Astrocyte (in vitro differentiated cells and primary cell): ENCODE data around the gene SDK1. TPM values are rescaled to one million over a fixed set of nuclear protein-coding genes. Genes with fewer than 3 reads are reported as not detected.
A peak's percentile ranks its signal among the peaks of the same experiment; 100 is the strongest.

Source experiments
- DNase-seq: peaks from one replicate; pipeline ENCODE4 v3.0.0-alpha.2; 2010; ENCODE audit warnings: low read depth
- FAIRE-seq: peaks from 2 replicates; lab custom pipeline; 2011; peaks lifted over from hg19 to GRCh38; lab: Jason Lieb, UNC
- H2AFZ ChIP-seq: 2 replicates; pipeline ENCODE4 v1.6.0; 2012; ENCODE audit warnings: low read depth, low read length, inconsistent platforms
- H3K27ac ChIP-seq: 2 replicates; pipeline ENCODE4 v1.5.1; 2011; ENCODE audit warnings: low read depth, low read length, inconsistent platforms
- H3K27me3 ChIP-seq: 2 replicates; pipeline ENCODE4 v1.6.0; 2011; ENCODE audit warnings: low read length, inconsistent platforms; ENCODE audit not compliant: insufficient read depth
- H3K36me3 ChIP-seq: 2 replicates; pipeline ENCODE4 v1.5.1; 2011; ENCODE audit warnings: low read length, inconsistent platforms; ENCODE audit not compliant: insufficient read depth
- H3K4me1 ChIP-seq: 2 replicates; pipeline ENCODE4 v1.5.1; 2011; ENCODE audit warnings: low read length, inconsistent platforms; ENCODE audit not compliant: insufficient read depth
- H3K4me2 ChIP-seq: 2 replicates; pipeline ENCODE4 v1.6.0; 2012; ENCODE audit warnings: low read length, inconsistent platforms
- H3K4me3 ChIP-seq: 2 replicates; pipeline ENCODE4 v1.5.1; 2011; ENCODE audit warnings: low read depth, mild to moderate bottlenecking, low read length, inconsistent platforms; ENCODE audit not compliant: insufficient read depth
- H3K79me2 ChIP-seq: 2 replicates; pipeline ENCODE4 v1.6.0; 2012; ENCODE audit warnings: mild to moderate bottlenecking, low read length, inconsistent platforms; ENCODE audit not compliant: insufficient read depth
- H3K9ac ChIP-seq: 2 replicates; pipeline ENCODE4 v1.6.0; 2012; ENCODE audit warnings: mild to moderate bottlenecking, low read length, inconsistent platforms
- H3K9me3 ChIP-seq: 2 replicates; pipeline ENCODE4 v1.5.1; 2012; ENCODE audit warnings: low read depth, mild to moderate bottlenecking, low read length, inconsistent platforms; ENCODE audit not compliant: insufficient read depth
- H4K20me1 ChIP-seq: 2 replicates; pipeline ENCODE4 v1.6.0; 2012; ENCODE audit warnings: low read length, inconsistent platforms; ENCODE audit not compliant: insufficient read depth
- H3K27ac Mint-ChIP-seq: one replicate; pipeline ENCODE4 v1.8.0; 2021; ENCODE audit warnings: mild to moderate bottlenecking, mixed read lengths; ENCODE audit not compliant: unreplicated experiment
- H3K27me3 Mint-ChIP-seq: one replicate; pipeline ENCODE4 v1.8.0; 2021; ENCODE audit warnings: low read depth, mixed read lengths; ENCODE audit not compliant: unreplicated experiment
- H3K36me3 Mint-ChIP-seq: one replicate; pipeline ENCODE4 v1.8.0; 2021; ENCODE audit warnings: low read depth, mixed read lengths; ENCODE audit not compliant: unreplicated experiment
- H3K4me1 Mint-ChIP-seq: one replicate; pipeline ENCODE4 v1.8.0; 2021; ENCODE audit warnings: low read depth, mixed read lengths; ENCODE audit not compliant: unreplicated experiment
- H3K4me3 Mint-ChIP-seq: one replicate; pipeline ENCODE4 v1.8.0; 2021; ENCODE audit warnings: mild to moderate bottlenecking, moderate library complexity, mixed read lengths; ENCODE audit not compliant: unreplicated experiment
- H3K9me3 Mint-ChIP-seq: one replicate; pipeline ENCODE4 v1.8.0; 2021; ENCODE audit warnings: mild to moderate bottlenecking, mixed read lengths; ENCODE audit not compliant: unreplicated experiment
- CTCF ChIP-seq: IDR thresholded peaks from 2 replicates; pipeline ENCODE4 v1.5.1; 2011; ENCODE audit warnings: low read depth, mild to moderate bottlenecking, inconsistent platforms, low read length, moderate library complexity; ENCODE audit not compliant: insufficient read depth
- EZH2 ChIP-seq: IDR thresholded peaks from 2 replicates; pipeline ENCODE4 v1.6.1; 2012; ENCODE audit warnings: mild to moderate bottlenecking, low read length, inconsistent platforms; ENCODE audit not compliant: insufficient read depth
- total RNA-seq: library from RNA; stranded (reverse); gene quantifications from 2 replicates; pipeline ENCODE4 v1.2.1, GENCODE V29; 2021

SDK1 gene
- total RNA-seq, 1 donor from 2014 or later: 4.2 TPM

GRCh38 chr7:3710122-3710521 is 409.1 kb downstream of the SDK1 start:
- Mint-ChIP-seq H3K27ac (no peak overlapping the region), H3K36me3 (no peaks in the 10 kb centered on the region), H3K4me3 (no peak overlapping the region), H3K9me3 (peaks cover 2% of the 10 kb centered on the region), H3K4me1 (no peaks in the 10 kb centered on the region), H3K27me3 (no peaks in the 10 kb centered on the region)
- FAIRE-seq: no peak
- Histone ChIP-seq H3K4me2 (no peak overlapping the region), H3K4me3 (no peak overlapping the region), H3K79me2 (no peaks in the 10 kb centered on the region), H3K4me1 (no peaks in the 10 kb centered on the region), H4K20me1 (no peaks in the 10 kb centered on the region), H3K9ac (no peak overlapping the region), H3K9me3 (no peaks in the 10 kb centered on the region), H3K27ac (no peak overlapping the region), H3K27me3 (no peaks in the 10 kb centered on the region), H3K36me3 (no peaks in the 10 kb centered on the region), H2AFZ (no peak overlapping the region)
- peak; percentile 1 for DNase-seq
- TF ChIP-seq EZH2: no peak
- no peak for TF ChIP-seq CTCF

- Mint-ChIP-seq H3K36me3 (no peaks in the 10 kb centered on the region), H3K4me3 (no peak overlapping the region), H3K27ac (no peak overlapping the region), H3K4me1 (no peaks in the 10 kb centered on the region), H3K9me3 (peaks cover 2% of the 10 kb centered on the region), H3K27me3 (no peaks in the 10 kb centered on the region)
- no peaks in the 10 kb centered on the region for H3K9me3 ChIP-seq
- TF ChIP-seq CTCF: no peak
- TF ChIP-seq EZH2: no peak
- H3K9ac ChIP-seq: no peak overlapping the region
- no peak overlapping the region for H3K4me2 ChIP-seq
- H3K4me3 ChIP-seq: no peak overlapping the region
- H3K4me1 ChIP-seq: no peaks in the 10 kb centered on the region
- H3K27me3 ChIP-seq: no peaks in the 10 kb centered on the region
- H3K27ac ChIP-seq: no peak overlapping the region
- H4K20me1 ChIP-seq: no peaks in the 10 kb centered on the region
- no peak overlapping the region for H2AFZ ChIP-seq
- no peaks in the 10 kb centered on the region for H3K79me2 ChIP-seq
- no peaks in the 10 kb centered on the region for H3K36me3 ChIP-seq
- FAIRE-seq: no peak
- DNase-seq: peak; percentile 1
Observed at GRCh38 chr7:3710531-3710930, 409.5 kb downstream of the SDK1 start.

GRCh38 chr7:3712841-3713240 is 411.8 kb downstream of the SDK1 start:
- Mint-ChIP-seq H3K27ac (no peak overlapping the region), H3K36me3 (no peaks in the 10 kb centered on the region), H3K4me3 (no peak overlapping the region), H3K4me1 (no peaks in the 10 kb centered on the region), H3K9me3 (peaks cover 2% of the 10 kb centered on the region), H3K27me3 (no peaks in the 10 kb centered on the region)
- Histone ChIP-seq H2AFZ (no peak overlapping the region), H4K20me1 (no peaks in the 10 kb centered on the region), H3K4me2 (no peak overlapping the region), H3K36me3 (no peaks in the 10 kb centered on the region), H3K27me3 (no peaks in the 10 kb centered on the region), H3K27ac (no peak overlapping the region), H3K4me3 (no peak overlapping the region), H3K4me1 (no peaks in the 10 kb centered on the region), H3K79me2 (no peaks in the 10 kb centered on the region), H3K9me3 (no peaks in the 10 kb centered on the region), H3K9ac (no peak overlapping the region)
- TF ChIP-seq EZH2 (no peak), CTCF (no peak)
- FAIRE-seq (no peak), DNase-seq (no peak)
